NCI-H510A (cell line): ENCODE measurements around the gene PRSS56.

Source experiments
- DNase-seq: peaks from one replicate; lab custom pipeline; 2025; lab: John Stamatoyannopoulos, UW

The PRSS56 gene

GRCh38 chr2:232486558-232487384, 33.4 kb upstream of the PRSS56 start:
- DNase-seq: no peak

- DNase-seq: peak; percentile 43
These were observed 32.6 kb upstream of the PRSS56 start, which contains the start of gene ECEL1 for GRCh38 chr2:232487385-232488096. ECEL1 (minus strand) TSS chr2:232487834; CDS start chr2:232486653, 1,181 bp downstream.

- DNase-seq: no peak
These were observed 32.0 kb upstream of the PRSS56 start for GRCh38 chr2:232488097-232488711.

GRCh38 chr2:232488721-232489300, 31.4 kb upstream of the PRSS56 start:
- no peak for DNase-seq

GRCh38 chr2:232489516-232490220, 30.5 kb upstream of the PRSS56 start:
- no peak for DNase-seq

DNA sequence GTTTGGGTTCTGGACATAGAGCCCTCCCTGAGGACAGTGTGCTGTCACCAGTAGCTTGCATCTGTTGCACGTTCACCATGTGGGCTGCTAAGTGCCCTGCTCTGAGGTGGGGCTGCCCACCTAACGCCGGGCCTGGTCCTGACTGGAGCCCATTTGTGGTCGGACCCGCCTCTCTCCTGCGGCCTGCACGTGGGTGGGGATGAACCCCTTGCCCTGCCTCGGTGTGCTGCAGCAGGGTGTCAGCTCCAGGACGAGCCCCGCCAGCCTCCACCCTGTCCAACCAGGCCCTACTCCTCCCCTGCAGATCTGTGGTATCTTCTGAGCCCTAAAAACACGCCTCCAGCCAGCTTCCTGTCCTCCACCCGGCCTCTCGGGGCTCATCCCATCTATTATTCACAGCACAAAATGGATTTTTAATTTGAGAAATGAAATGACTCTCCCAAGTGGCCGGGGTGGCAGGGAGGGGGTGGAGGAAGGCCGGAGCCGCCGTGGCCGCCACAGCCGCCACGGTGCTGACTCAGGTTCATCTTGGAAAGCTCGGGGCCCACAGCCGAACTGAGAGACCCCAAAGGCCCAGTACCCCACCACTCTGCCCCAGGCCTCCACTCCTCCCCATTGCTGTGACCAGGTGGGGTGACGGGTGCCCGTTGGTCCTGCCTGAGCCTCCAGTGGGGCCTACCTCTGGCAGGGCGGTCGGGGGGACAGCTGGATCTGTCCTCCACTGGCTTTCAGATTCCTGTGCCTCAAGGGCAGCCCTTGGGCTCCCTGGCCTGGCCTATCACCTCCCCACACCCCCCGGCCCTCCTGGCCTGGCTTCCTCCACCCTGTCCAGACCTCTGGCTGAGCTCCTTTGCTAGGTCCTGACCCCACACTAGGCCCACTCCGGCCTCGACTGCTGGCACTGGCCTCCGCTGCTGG, 29.7 kb upstream of the PRSS56 start:
- DNase-seq: no peak

- peak; percentile 38 for DNase-seq
These were observed 28.9 kb upstream of the PRSS56 start for GRCh38 chr2:232491139-232491780.

DNA sequence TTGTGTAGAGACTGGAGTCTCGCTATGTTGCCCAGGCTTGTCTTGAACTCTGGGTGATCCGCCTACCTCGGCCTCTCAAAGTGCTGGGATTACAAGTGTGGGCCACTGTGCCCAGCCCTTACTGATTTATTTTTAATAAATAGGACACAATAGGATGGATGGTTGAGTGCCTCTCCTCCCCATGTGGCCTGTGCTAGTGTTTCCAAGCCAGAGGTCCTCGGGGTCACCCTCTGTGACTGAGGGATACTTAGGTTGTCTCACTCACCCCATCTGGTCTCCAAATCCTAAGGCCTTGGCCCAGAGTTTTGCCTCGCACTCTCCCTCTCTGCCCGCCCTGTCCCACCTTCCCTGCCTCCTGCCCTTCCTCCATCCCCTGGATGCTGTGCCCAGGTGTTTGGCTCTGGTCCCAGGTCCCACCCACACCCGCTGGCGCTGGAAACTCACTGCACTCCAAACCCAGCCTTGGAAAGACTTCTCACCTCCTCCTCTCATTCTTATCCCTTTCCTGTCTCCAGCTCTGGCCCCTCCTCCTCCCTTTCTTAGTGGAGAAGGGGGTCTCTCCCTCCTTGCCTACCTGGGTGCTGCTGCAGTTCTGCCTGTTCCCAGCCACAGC, 27.8 kb upstream of the PRSS56 start:
- no peak for DNase-seq

- no peak for DNase-seq
These were observed 27.1 kb upstream of the PRSS56 start for GRCh38 chr2:232492963-232493700.

DNA sequence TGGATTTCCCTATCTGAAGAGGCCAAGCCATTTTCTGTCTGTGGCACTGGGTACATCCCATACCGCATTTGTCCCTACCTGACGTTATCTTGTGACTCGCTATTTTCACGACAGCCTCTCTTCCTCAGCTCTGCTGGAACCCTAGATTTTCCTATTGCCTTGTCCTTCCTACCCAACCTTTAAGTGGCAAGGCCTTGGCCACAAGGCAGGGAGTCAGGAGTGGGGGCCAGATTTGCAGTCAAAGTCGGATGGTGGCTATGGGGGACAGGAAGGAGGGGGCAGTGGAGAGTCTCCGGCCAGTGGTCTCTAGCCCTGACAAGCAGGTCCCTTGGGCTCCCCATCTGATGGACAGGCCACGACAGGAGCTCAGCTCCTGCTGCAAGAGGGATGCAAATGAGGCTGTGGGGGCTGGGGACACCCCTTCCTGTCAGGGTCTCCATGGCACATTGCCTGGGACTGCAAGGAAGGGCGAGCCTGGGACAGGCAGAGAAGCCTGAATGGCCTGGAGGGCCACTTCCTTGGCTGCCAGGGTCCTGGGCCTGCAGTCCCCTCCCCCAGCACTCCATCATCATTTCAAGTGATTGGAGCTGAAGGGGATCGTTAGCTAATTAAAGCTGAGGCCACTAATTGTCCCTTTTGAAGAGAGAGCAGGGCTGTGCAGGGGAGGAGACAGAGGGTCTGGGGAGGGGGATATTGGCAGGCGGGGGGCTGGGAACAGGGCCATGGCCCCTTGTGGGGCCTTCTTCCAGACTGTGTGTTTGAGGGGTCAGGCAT, 26.3 kb upstream of the PRSS56 start:
- no peak for DNase-seq

- DNase-seq: no peak
These were observed 25.6 kb upstream of the PRSS56 start for GRCh38 chr2:232494542-232494941.

DNA sequence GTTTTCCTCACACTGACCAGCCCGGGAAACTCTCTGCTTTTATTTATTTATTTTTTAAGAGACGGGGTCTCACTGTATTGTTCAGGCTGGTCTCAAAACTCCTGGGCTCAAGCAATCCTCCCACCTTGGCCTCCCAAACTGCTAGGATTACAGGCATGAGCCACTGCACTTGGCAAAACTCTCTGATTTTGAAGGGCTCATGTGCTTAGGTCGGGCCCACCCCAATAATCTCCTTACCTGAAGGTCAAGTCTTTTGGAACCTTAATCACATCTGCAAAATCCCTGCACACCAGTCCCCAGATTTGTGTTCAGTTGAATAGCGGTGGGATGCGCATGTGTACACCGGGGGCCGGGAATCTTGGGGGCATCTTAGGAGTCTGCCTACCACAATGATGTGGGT, 24.9 kb upstream of the PRSS56 start:
- DNase-seq: no peak

GRCh38 chr2:232496501-232497270, 23.5 kb upstream of the PRSS56 start:
- DNase-seq: no peak

DNA sequence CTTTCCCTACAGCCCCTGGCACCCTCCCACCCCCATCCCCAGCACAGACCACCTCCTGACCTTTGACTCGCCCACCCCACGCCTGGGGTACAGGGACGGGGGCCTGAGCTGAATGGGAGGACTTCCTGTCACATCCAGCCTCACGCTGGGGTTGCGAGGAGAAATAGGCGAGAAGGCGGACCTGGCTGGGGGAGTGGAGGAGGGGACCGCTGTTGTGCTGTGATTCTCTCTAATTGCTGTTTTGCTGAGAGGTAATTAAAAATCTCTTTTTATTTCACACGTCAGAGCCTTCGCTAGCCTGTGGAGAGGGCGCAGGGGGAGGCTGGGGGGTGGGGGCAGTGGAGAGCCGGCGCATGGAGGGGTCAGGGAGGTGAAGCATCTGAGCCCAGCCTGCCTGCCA, 22.8 kb upstream of the PRSS56 start:
- DNase-seq: no peak

DNA sequence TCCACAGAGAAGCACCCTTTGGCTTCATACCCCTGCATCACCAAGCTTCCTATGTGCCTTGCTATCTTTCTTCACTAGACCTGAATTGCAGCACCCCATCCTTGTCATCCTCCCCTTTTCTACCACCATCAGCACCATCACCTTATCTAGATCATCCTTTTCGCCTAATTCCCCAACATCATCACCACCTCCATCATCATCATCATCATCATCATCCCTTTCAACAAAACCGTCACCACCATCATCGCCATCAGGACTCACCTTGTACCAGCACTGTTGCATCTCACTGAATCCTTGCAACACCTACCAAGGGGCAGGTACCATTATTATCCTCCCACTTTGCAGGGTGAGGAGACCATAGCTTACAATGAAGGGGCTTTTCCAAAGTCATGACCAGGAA, 21.7 kb upstream of the PRSS56 start:
- DNase-seq: no peak

GRCh38 chr2:232501331-232501771, 18.8 kb upstream of the PRSS56 start:
- DNase-seq: no peak

DNA sequence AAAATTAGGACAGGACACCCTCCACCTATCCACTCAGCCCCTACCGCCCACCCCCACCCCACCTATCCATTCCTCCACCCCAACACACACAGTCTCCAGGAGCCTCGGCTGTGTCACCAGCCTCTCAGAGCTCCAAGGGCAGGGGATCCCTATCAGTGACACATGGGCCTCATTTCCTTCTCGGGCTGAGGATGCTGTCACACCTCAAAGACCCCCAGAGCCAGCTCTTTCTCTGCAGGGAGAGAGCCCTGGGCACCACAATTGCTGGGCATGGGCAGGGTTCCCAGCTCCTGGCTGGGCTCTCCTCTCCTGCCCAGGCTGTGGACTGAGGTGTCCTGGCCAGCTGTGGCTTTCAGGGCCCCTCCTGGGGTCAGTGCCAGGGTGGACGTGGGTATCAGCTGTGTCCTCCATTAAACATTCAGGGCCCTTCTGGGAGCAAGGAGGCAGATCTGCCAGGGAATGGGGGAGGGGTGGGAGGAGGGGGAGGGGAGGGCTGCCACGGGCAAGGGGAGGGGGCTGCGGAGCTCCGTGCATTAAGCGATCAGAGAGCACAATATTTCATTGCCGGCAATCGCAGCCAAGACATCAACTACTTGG, 18.3 kb upstream of the PRSS56 start:
- no peak for DNase-seq
